H9 (cell line): ENCODE data around the gene PLCL1. TPM values are rescaled to one million over a fixed set of nuclear protein-coding genes. Genes with fewer than 3 reads are reported as not detected.

Source experiments
- DNase-seq: peaks from one replicate; pipeline ENCODE4 v3.0.0-alpha.2; 2017
- H2AFZ ChIP-seq: one replicate; pipeline ENCODE4 v1.6.1; 2013; ENCODE audit warnings: mild to moderate bottlenecking, low read length, control low read depth, moderate library complexity
- H2AK5ac ChIP-seq: 2 replicates; pipeline ENCODE4 v1.6.1; 2013; ENCODE audit warnings: low read length, control low read depth, mixed read lengths; ENCODE audit not compliant: insufficient read length
- H2BK120ac ChIP-seq: one replicate; pipeline ENCODE4 v1.6.1; 2013; ENCODE audit warnings: low read depth, mild to moderate bottlenecking, low read length, control low read depth, inconsistent platforms; ENCODE audit not compliant: poor library complexity, severe bottlenecking
- H2BK12ac ChIP-seq: 2 replicates; pipeline ENCODE4 v1.6.1; 2013; ENCODE audit warnings: low read length, control low read depth, mixed read lengths, low read depth; ENCODE audit not compliant: insufficient read length
- H2BK15ac ChIP-seq: 2 replicates; pipeline ENCODE4 v1.6.1; 2013; ENCODE audit warnings: low read depth, low read length, control low read depth
- H2BK20ac ChIP-seq: one replicate; pipeline ENCODE4 v1.6.1; 2013; ENCODE audit warnings: low read depth, mild to moderate bottlenecking, low read length, control low read depth, inconsistent platforms; ENCODE audit not compliant: poor library complexity, severe bottlenecking
- H2BK5ac ChIP-seq: 2 replicates; pipeline ENCODE4 v1.6.1; 2013; ENCODE audit warnings: low read length, control low read depth, mixed read lengths; ENCODE audit not compliant: insufficient read length
- H3K14ac ChIP-seq: 2 replicates; pipeline ENCODE4 v1.6.1; 2013; ENCODE audit warnings: low read length, control low read depth; ENCODE audit not compliant: insufficient read depth
- H3K18ac ChIP-seq: 2 replicates; pipeline ENCODE4 v1.6.1; 2013; ENCODE audit warnings: low read depth, mild to moderate bottlenecking, mixed read lengths, low read length, control low read depth; ENCODE audit not compliant: insufficient read length
- H3K23ac ChIP-seq: 2 replicates; pipeline ENCODE4 v1.6.1; 2013; ENCODE audit warnings: low read length, control low read depth, mixed read lengths, low read depth; ENCODE audit not compliant: insufficient read length
- H3K23me2 ChIP-seq: 2 replicates; pipeline ENCODE4 v1.6.1; 2013; ENCODE audit warnings: low read depth, mild to moderate bottlenecking, mixed read lengths, low read length, control low read depth; ENCODE audit not compliant: insufficient read length, poor library complexity, severe bottlenecking
- H3K27ac ChIP-seq: 2 replicates; pipeline ENCODE4 v1.5.1; 2013; ENCODE audit warnings: low read length, control low read depth, mixed read lengths, low read depth; ENCODE audit not compliant: insufficient read length
- H3K27me3 ChIP-seq: 2 replicates; pipeline ENCODE4 v1.6.1; 2013; ENCODE audit warnings: low read length, control low read depth, inconsistent platforms; ENCODE audit not compliant: insufficient read depth
- H3K4ac ChIP-seq: 2 replicates; pipeline ENCODE4 v1.6.1; 2013; ENCODE audit warnings: low read depth, mild to moderate bottlenecking, control low read depth, inconsistent platforms, low read length, moderate library complexity
- H3K4me1 ChIP-seq: 2 replicates; pipeline ENCODE4 v1.6.1; 2013; ENCODE audit warnings: low read length, control low read depth, inconsistent platforms; ENCODE audit not compliant: insufficient read depth
- H3K4me2 ChIP-seq: 2 replicates; pipeline ENCODE4 v1.6.1; 2013; ENCODE audit warnings: low read length, control low read depth, mixed read lengths; ENCODE audit not compliant: insufficient read length, insufficient read depth
- H3K56ac ChIP-seq: 2 replicates; pipeline ENCODE4 v1.6.1; 2013; ENCODE audit warnings: low read depth, mild to moderate bottlenecking, mixed read lengths, low read length, control low read depth; ENCODE audit not compliant: insufficient read length
- H3K79me1 ChIP-seq: 2 replicates; pipeline ENCODE4 v1.6.1; 2013; ENCODE audit warnings: low read depth, mild to moderate bottlenecking, moderate library complexity, low read length, control low read depth, inconsistent platforms; ENCODE audit not compliant: insufficient read depth, poor library complexity, severe bottlenecking
- H3K79me2 ChIP-seq: 2 replicates; pipeline ENCODE4 v1.6.1; 2013; ENCODE audit warnings: low read length, control low read depth, inconsistent platforms; ENCODE audit not compliant: insufficient read depth
- H3K9ac ChIP-seq: 2 replicates; pipeline ENCODE4 v1.6.1; 2013; ENCODE audit warnings: low read length, control low read depth, mixed read lengths; ENCODE audit not compliant: insufficient read length; ENCODE audit errors: extremely low read depth
- H3K9me3 ChIP-seq: one replicate; pipeline ENCODE4 v1.6.1; 2013; ENCODE audit warnings: low read depth, low read length, inconsistent platforms; ENCODE audit not compliant: control insufficient read depth
- H3T11ph ChIP-seq: one replicate; pipeline ENCODE4 v1.6.1; 2013; ENCODE audit warnings: mild to moderate bottlenecking, low read length, control low read depth, inconsistent platforms
- H4K20me1 ChIP-seq: one replicate; pipeline ENCODE4 v1.6.1; 2013; ENCODE audit not compliant: control insufficient read depth, insufficient read length, insufficient read depth
- H4K5ac ChIP-seq: 2 replicates; pipeline ENCODE4 v1.6.1; 2013; ENCODE audit warnings: low read depth, mild to moderate bottlenecking, mixed read lengths, low read length, control low read depth; ENCODE audit not compliant: insufficient read length
- H4K8ac ChIP-seq: replicated peaks from 2 replicates; pipeline ENCODE4 v1.6.1; 2013; ENCODE audit warnings: low read length, control low read depth, mixed read lengths, low read depth; ENCODE audit not compliant: insufficient read length
- H4K91ac ChIP-seq: 2 replicates; pipeline ENCODE4 v1.6.1; 2013; ENCODE audit warnings: low read depth, mild to moderate bottlenecking, moderate library complexity, mixed read lengths, low read length, control low read depth; ENCODE audit not compliant: insufficient read length
- H3K27ac Mint-ChIP-seq, 3 experiments: 2 replicates in 2 of 3; 3 replicates in 1 of 3; pipeline ENCODE4 v1.8.0; 2020 to 2021; ENCODE audit warnings: mixed read lengths in 3 of 3, mild to moderate bottlenecking in 1 of 3, moderate library complexity in 1 of 3
- H3K27me3 Mint-ChIP-seq: 2 replicates; pipeline ENCODE4 v1.8.0; 2021; ENCODE audit warnings: low read depth, mild to moderate bottlenecking, moderate library complexity, mixed read lengths
- H3K36me3 Mint-ChIP-seq, 3 experiments: 2 replicates in 2 of 3; 3 replicates in 1 of 3; pipeline ENCODE4 v1.8.0; 2020 to 2021; ENCODE audit warnings: low read depth in 3 of 3, mixed read lengths in 3 of 3; ENCODE audit not compliant: insufficient read depth in 1 of 3
- H3K4me1 Mint-ChIP-seq, 2 experiments: 2 replicates each; pipeline ENCODE4 v1.8.0; 2020; ENCODE audit warnings: mixed read lengths in 2 of 2
- H3K4me3 Mint-ChIP-seq, 2 experiments: 2 replicates in 1 of 2; 3 replicates in 1 of 2; pipeline ENCODE4 v1.8.0; 2020 to 2021; ENCODE audit warnings: mild to moderate bottlenecking in 2 of 2, mixed read lengths in 2 of 2, moderate library complexity in 1 of 2
- H3K9me3 Mint-ChIP-seq, 2 experiments: 2 replicates in 1 of 2; 3 replicates in 1 of 2; pipeline ENCODE4 v1.8.0; 2020; ENCODE audit warnings: mild to moderate bottlenecking in 2 of 2, mixed read lengths in 2 of 2, moderate library complexity in 1 of 2
- CTCF ChIP-seq: fragments of 200-600 bp; sonication (generic); conservative IDR thresholded peaks from 3 replicates; pipeline ENCODE4 v1.8.0; 2021; ENCODE audit warnings: antibody characterized with exemption, mild to moderate bottlenecking
- WGBS: extraction: QIAGEN DNeasy Blood & Tissue Kit; methylation state at CpG from one replicate; pipeline ENCODE4 v1.1.7; 2013; ENCODE audit warnings: missing lambda C conversion rate, low lambda C conversion rate, mixed read lengths; ENCODE audit not compliant: insufficient read length; ENCODE audit errors: extremely low coverage; 5-methylcytosine and 5-hydroxymethylcytosine counted together
- total RNA-seq: library from RNA; stranded (reverse); gene quantifications from 2 replicates; pipeline ENCODE4 v1.2.1, GENCODE V29; 2021

Gene PLCL1
- total RNA-seq, 1 experiment from 2014 or later = 0.04 TPM

- peaks cover 9% of the 10 kb centered on the region for H3K27me3 ChIP-seq
- no peaks in the 10 kb centered on the region for H4K20me1 ChIP-seq
- H3K79me2 ChIP-seq = no peaks in the 10 kb centered on the region; the same call in 1 of the 2 replicates
- Mint-ChIP-seq H3K4me1 (peaks cover 10 to 12% of the 10 kb centered on the region in 2 experiments), H3K27me3 (peaks cover 59% of the 10 kb centered on the region), H3K9me3 (no peaks in the 10 kb centered on the region), H3K27ac (no peak overlapping the region), H3K4me3 (peak overlapping the region; percentile 79 to 84), H3K36me3 (no peaks in the 10 kb centered on the region)
- no peak overlapping the region for H4K5ac ChIP-seq
- H3K56ac ChIP-seq = no peak overlapping the region
- no peak overlapping the region for H4K8ac ChIP-seq
- H3K18ac ChIP-seq = no peak overlapping the region
- H2AK5ac ChIP-seq = no peak overlapping the region
- no peak overlapping the region for H3K4ac ChIP-seq
- no peaks in the 10 kb centered on the region for H3K79me1 ChIP-seq
- peak overlapping the region; percentile 97 for H3K4me2 ChIP-seq
- no peak overlapping the region for H2BK20ac ChIP-seq
- no peak overlapping the region for H3K27ac ChIP-seq
- H4K91ac ChIP-seq = no peak overlapping the region
- peak overlapping the region; percentile 53; the same call in 1 of the 2 replicates for H2BK15ac ChIP-seq
- H3T11ph ChIP-seq = no peak overlapping the region
- peak; percentile 34 for DNase-seq
- H3K4me1 ChIP-seq = peaks cover 2% of the 10 kb centered on the region
- H3K14ac ChIP-seq = no peak overlapping the region
- no peak; the same call in 1 of the 3 replicates for TF ChIP-seq CTCF
- no CpG with 5 or more reads among the region's 92 CpGs for WGBS
- no peak overlapping the region for H2AFZ ChIP-seq
- H2BK120ac ChIP-seq = no peak overlapping the region
- H2BK12ac ChIP-seq = no peak overlapping the region
- no peaks in the 10 kb centered on the region for H3K9me3 ChIP-seq
- peaks cover 9% of the 10 kb centered on the region for H3K23me2 ChIP-seq
- no peak overlapping the region for H3K23ac ChIP-seq
- H3K9ac ChIP-seq = no peak overlapping the region
- H2BK5ac ChIP-seq = no peak overlapping the region
Measured at GRCh38 chr2:197804758-197805714, 643 bp downstream of the PLCL1 start.
